ENCODE data around the gene ADCY4.
"Not testable (repeated sequence)": the region's sequence is repeated elsewhere in the genome, so short reads cannot be mapped to it uniquely, and the experiment has no call there.

ADCY4 gene

DNA sequence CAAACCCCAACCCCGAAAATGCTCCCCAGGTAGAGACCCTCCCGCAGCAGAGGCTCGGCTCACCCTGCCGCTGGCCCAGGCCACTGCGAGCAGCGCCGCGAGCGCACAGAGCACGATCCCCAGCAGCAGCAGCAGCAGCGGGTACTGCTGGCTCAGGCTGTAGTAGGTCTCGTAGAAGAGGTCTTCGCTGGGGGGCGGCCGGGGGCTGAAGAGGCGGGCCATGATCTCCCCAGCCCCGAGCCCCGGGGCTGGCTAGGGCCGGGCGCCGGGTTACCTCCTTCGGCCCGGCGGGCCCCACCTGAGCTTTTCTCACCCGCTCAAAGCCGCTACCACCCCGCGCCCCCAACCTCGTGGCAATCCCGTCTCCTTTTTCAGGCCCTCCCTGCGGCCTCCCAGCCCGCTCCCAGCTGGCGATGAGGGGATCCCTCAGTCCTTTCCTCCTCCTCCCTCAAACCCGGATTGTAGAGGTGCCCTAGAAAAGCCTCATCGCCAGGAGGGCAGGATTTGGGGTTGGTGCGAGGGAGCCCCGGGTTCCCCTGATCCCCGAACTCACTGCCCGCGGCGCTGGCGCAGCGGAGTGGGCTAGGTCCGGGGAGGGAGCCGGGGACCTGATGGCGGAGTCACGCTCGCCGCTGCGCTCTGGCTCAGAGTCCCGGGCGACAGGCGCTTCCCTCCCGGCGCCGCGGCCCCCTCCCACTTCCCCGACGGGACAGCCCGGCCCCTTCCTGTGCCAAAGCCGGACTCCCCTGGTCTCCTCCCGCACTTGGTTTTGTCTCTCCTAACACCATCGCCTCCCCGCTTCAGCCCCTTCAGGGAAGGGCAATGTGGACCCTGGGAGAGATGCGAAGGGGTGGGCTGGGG is at the start of gene ADCY4:
Gene ADCY4, minus strand, starts transcription at position 641 of the 861 bp plus-strand sequence. Its CDS starts 419 bp downstream, at position 222.
- no peak for DNase-seq (ENCODE audit: low read depth)

DNA sequence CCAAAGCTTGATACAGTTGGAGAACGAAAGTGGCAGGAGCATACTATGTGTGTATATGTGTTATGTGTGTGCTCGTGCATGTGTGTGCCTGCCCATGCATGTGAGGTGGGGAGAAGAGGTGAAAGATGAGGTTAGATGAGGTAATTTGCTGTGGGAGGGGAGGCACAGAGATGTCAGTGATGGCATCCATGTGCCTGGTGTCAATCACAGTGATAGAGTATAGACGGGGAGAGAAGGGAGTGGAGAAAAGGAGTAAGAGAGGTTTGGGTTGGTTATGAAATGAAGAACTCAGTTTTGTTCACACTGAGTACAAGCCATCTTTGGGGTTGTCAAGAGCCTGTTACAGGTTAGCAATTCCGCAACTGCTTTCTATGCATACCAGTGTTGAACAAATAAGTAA is 49.3 kb upstream of the ADCY4 start:
- no peak for DNase-seq (ENCODE audit: low read depth)

DNA sequence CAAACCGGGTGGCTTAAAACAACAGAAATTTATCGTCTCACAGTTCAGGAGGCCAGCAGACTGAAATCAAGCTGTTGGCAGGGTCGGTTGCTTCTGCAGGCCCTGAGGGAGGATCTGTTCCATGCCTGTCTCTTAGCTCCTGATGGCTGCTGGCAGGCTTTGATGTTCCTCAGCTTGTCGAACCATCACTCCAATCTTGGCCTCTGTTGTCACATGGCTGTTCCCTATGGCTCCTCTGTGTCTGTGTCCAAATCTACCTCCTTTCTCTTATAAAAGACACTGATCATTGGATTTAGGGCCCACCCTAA is 47.1 kb upstream of the ADCY4 start:
- DNase-seq (ENCODE audit: low read depth) = no peak

GRCh38 chr14:24381363-24382063 is 46.6 kb upstream of the ADCY4 start:
- peak; percentile 15 for DNase-seq (ENCODE audit: low read depth)

DNA sequence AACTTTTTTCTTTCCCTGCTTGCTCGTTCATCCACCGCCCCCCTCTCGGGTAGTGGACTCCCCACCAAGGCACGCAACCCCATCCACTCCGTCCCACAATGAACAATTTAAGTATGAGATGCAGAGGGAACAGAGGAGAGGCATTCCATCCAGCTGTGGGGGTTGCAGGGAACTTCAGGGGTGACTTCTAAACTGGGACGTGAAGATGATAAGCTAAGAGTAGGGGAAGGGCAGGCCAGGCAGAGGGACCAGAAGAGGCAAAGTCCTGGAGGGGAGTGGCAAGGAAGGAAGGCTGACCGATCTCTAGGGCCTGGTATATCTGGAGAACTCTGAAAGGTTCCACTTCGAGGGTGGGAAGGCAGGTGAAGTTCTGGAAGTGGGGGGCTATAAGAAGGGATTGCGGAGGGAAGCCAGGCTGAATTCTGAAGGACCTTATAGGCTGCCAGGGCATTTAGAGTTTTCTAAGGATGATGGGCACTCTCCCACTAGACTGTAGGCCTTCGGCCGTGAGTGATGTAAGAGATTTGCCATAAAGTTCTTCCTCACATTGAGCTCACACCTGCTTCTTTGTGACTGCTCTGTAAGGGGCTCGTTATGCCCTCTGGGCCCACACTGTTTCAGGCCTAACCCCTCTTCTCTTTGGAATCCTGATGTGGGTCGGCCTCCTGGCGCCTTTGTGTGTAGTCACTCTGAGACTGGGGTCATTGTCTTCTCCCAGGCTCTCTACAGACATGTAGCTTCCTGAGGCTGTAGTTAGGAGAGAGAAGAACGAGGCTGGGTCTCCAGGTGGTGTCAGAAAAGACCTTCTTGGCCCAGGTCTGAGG is 45.2 kb upstream of the ADCY4 start:
- no peak for DNase-seq (ENCODE audit: low read depth)

GRCh38 chr14:24378981-24379906 is 44.4 kb upstream of the ADCY4 start:
- no peak for DNase-seq (ENCODE audit: low read depth)

DNA sequence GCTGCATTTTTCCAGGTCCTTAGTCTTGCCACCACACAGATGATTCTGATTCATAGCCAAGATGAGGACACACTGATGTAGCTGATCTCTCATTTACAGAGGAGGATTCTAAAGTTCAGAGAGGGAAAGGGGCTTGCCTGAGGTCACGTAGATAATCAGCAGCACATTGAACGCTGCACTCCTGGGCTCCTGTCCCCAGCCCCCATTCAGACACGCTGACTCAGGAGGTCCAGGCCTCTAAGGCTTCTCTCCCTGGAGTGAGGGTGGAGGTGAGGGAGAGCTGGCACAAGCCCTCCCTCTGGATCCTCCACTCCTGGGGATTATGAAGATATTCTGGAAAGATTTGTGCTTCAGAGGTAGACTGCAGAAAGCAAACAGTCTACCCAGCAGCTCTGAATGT is 43.5 kb upstream of the ADCY4 start:
- no peak for DNase-seq (ENCODE audit: low read depth)

GRCh38 chr14:24377657-24378056 is 42.8 kb upstream of the ADCY4 start:
- DNase-seq (ENCODE audit: low read depth) = no peak

- DNase-seq (ENCODE audit: low read depth) = no peak
Measured at GRCh38 chr14:24377126-24377525, 42.3 kb upstream of the ADCY4 start.

GRCh38 chr14:24376448-24377070 is 41.7 kb upstream of the ADCY4 start:
- DNase-seq (ENCODE audit: low read depth) = no peak

GRCh38 chr14:24372701-24373416 is 38.0 kb upstream of the ADCY4 start:
- no peak for DNase-seq (ENCODE audit: low read depth)

DNA sequence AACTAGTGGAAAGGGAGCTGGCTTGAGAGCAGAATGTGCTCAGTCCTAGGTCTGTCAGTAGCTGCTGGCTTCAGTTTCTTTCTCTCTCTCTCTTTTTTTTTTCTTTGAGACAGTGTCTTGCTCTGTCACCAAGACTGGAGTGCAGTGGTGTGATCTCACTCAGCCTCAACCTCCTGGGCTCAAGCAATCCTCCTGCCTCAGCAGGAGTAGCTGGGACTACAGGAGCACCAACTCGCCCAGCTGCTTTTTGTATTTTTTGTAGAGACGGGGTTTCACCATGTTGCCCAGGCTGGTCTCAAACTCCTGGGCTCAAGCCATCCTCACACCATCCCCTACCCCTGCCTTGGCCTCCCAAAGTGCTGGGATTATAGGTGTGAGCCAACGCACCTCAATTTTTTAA is 36.7 kb upstream of the ADCY4 start:
- not testable (repeated sequence) for DNase-seq (ENCODE audit: low read depth)

DNA sequence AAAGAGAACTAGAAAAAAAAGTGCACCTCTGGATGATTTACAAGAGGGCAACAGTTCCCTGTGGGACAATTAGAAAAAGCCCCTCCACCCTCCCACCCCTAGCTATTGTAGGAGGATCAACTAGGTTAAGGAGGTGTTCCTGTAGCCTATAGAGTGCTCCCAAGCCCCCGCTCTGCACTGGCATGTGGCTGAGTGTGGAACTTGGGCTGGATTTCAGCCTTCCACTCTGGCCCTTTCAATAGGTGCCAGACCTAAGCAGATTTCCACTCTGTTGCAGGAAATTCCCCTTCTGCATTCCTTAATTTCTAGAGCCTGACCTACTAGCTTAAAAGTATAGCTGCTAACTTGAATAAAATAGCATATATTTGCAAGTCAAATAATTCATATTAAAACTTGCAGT is 35.9 kb upstream of the ADCY4 start:
- DNase-seq (ENCODE audit: low read depth) = no peak

GRCh38 chr14:24369907-24370687 is 35.2 kb upstream of the ADCY4 start:
- DNase-seq (ENCODE audit: low read depth) = no peak

GRCh38 chr14:24369463-24369862 is 34.6 kb upstream of the ADCY4 start:
- no peak for DNase-seq (ENCODE audit: low read depth)

DNA sequence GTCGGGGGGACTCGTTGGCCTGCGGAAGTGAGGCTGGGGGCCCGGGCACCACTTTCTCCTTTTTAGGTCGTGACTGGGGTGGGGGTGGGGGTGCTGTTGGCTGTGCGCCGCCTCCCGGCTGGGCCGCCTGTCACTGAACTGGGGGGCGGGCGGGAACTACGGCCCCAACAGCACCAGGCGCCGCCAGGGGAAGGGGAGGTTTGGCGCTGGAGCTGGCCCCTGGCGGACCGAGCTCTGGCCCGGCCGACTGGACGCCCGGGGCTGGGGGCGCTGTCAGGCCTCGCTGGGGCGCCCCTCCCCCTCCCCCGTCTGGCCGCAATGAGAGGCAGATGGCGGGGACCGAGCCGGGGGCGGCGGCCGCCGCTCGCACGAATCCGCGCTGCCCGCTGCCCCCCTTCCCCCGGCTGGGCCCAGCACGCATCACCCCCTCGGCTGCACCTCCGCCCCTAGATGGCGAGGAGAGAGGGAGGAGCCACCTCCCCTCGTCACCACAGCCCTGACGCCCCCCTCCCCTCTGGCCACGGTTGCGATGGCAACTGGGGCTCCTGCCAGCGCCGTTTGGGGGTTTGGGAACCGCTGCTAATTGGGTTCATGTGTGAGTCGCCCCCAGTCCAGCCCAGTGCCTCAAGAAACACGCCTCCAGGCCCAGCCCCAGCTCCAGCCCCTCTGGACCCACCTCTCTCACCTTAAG is 33.8 kb upstream of the ADCY4 start:
- peak; percentile 47 for DNase-seq (ENCODE audit: low read depth)

DNA sequence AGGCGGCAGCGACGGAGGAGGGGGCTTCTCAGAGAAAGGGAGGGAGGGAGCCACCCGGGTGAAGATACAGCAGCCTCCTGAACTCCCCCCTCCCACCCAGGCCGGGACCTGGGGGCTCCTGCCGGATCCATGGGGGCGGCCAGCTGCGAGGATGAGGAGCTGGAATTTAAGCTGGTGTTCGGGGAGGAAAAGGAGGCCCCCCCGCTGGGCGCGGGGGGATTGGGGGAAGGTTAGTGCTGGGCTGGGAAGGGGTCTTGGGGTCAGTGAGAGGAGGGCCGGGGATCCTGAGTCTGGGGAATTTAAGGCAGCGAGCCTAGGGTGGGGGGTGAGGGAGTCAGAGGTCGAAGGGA is 33.3 kb upstream of the ADCY4 start:
- no peak for DNase-seq (ENCODE audit: low read depth)

DNA sequence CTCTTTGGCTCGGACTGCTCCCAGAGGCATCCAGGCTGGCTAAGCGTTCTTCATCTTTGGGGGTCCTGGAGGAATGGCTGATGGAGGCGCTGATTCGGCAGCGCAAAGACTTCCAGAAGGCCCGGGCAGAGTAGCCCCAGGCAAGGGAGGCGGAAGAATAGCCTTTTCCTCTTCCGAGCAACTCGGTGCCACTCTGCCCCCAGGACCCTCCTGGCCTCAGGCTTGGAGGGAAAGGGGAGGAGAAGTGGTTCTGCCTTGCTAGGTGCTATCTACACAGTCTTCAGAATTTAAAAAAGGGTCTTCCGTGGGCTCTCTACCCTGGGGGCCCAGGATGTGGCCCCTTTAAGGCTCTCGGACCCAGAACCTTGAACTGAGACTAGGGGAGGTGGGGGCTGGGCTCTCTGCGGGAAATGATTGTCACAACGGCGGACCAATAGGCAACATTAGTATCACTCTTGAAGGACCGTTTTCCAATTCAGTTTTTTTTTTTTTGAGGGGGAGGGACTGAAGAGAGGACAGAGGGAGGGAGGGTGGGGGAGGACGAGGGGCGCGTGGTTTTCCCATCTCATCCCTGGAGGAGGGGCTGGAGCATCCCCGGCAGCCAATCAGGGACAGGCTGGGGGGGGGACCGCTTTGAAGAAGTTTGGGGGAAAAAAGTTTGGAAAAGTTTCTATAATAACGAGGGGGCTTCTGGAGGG is 32.8 kb upstream of the ADCY4 start, which contains the start of gene NFATC4:
Gene NFATC4, plus strand, starts transcription at position 671 of the 698 bp plus-strand sequence. CDS start 157 bp downstream, outside the sequence.
- DNase-seq (ENCODE audit: low read depth) = peak; percentile 96
